HEK293 (cell line): Measurements from ENCODE around the gene PDK2.

Experiments used
- ATF2 ChIP-seq: fragments of 450-650 bp; formaldehyde crosslinking; IDR thresholded peaks from 2 replicates; pipeline ENCODE4 v1.5.1; 2016; ENCODE audit warnings: missing biosample characterization, missing genetic modification characterization, low read depth
- GLIS1 ChIP-seq: fragments of 450-650 bp; formaldehyde crosslinking; IDR thresholded peaks from 2 replicates; pipeline ENCODE4 v1.5.1; 2016; ENCODE audit warnings: missing biosample characterization, missing genetic modification characterization
- KLF7 ChIP-seq: fragments of 450-650 bp; formaldehyde crosslinking; IDR thresholded peaks from 2 replicates; pipeline ENCODE4 v1.5.1; 2016; ENCODE audit warnings: missing biosample characterization, missing genetic modification characterization, borderline replicate concordance
- PATZ1 ChIP-seq: fragments of 450-650 bp; formaldehyde crosslinking; IDR thresholded peaks from 2 replicates; pipeline ENCODE4 v1.5.1; 2016; ENCODE audit warnings: missing biosample characterization, missing genetic modification characterization
- REST ChIP-seq: fragments of 450-650 bp; formaldehyde crosslinking; IDR thresholded peaks from 2 replicates; pipeline ENCODE4 v1.5.1; 2016; ENCODE audit warnings: missing biosample characterization, missing genetic modification characterization
- SP3 ChIP-seq: fragments of 450-650 bp; formaldehyde crosslinking; IDR thresholded peaks from 2 replicates; pipeline ENCODE4 v1.5.1; 2016; ENCODE audit warnings: missing biosample characterization, missing genetic modification characterization
- SP7 ChIP-seq: fragments of 450-650 bp; formaldehyde crosslinking; IDR thresholded peaks from 2 replicates; pipeline ENCODE4 v1.5.1; 2016; ENCODE audit warnings: missing biosample characterization, missing genetic modification characterization
- ZBTB49 ChIP-seq: fragments of 450-650 bp; formaldehyde crosslinking; IDR thresholded peaks from 2 replicates; pipeline ENCODE4 v1.5.1; 2016; ENCODE audit warnings: missing biosample characterization, missing genetic modification characterization, low read depth
- ZBTB7A ChIP-seq: fragments of 450-650 bp; formaldehyde crosslinking; IDR thresholded peaks from 2 replicates; pipeline ENCODE4 v1.5.1; 2016; ENCODE audit warnings: low read depth, missing biosample characterization, missing genetic modification characterization
- ZFP37 ChIP-seq: fragments of 450-650 bp; formaldehyde crosslinking; IDR thresholded peaks from 2 replicates; pipeline ENCODE4 v1.5.1; 2016; ENCODE audit warnings: missing biosample characterization, missing genetic modification characterization
- ZNF169 ChIP-seq: fragments of 450-650 bp; formaldehyde crosslinking; IDR thresholded peaks from 2 replicates; pipeline ENCODE4 v1.5.1; 2016; ENCODE audit warnings: missing biosample characterization, missing genetic modification characterization
- ZNF18 ChIP-seq: fragments of 450-650 bp; formaldehyde crosslinking; IDR thresholded peaks from 2 replicates; pipeline ENCODE4 v1.5.1; 2016; ENCODE audit warnings: missing biosample characterization, missing genetic modification characterization
- ZNF248 ChIP-seq: fragments of 450-650 bp; formaldehyde crosslinking; IDR thresholded peaks from 2 replicates; pipeline ENCODE4 v1.5.1; 2017; ENCODE audit warnings: missing biosample characterization, missing genetic modification characterization
- ZNF274 ChIP-seq, 2 experiments: fragments of 200-500 bp in 1 of 2; fragments of 450-650 bp in 1 of 2; sonication (Bioruptor generic) in 1 of 2; formaldehyde crosslinking in 1 of 2; IDR thresholded peaks; 2 replicates each; pipeline versions ENCODE4 v1.5.1 to v1.6.1; 2014 to 2016; ENCODE audit warnings: borderline replicate concordance in 1 of 2, inconsistent platforms in 1 of 2, low read length in 1 of 2, missing biosample characterization in 1 of 2, missing genetic modification characterization in 1 of 2
- ZNF449 ChIP-seq: fragments of 450-650 bp; formaldehyde crosslinking; IDR thresholded peaks from 2 replicates; pipeline ENCODE4 v1.5.1; 2017; ENCODE audit warnings: missing biosample characterization, mild to moderate bottlenecking, missing genetic modification characterization, moderate library complexity
- ZNF560 ChIP-seq: fragments of 450-650 bp; formaldehyde crosslinking; IDR thresholded peaks from 2 replicates; pipeline ENCODE4 v1.5.1; 2017; ENCODE audit warnings: missing biosample characterization, missing genetic modification characterization, borderline replicate concordance
- ZNF600 ChIP-seq: fragments of 450-650 bp; formaldehyde crosslinking; IDR thresholded peaks from 2 replicates; pipeline ENCODE4 v1.5.1; 2016; ENCODE audit warnings: missing biosample characterization, missing genetic modification characterization
- ZNF639 ChIP-seq: fragments of 450-650 bp; formaldehyde crosslinking; IDR thresholded peaks from 2 replicates; pipeline ENCODE4 v1.5.1; 2016; ENCODE audit warnings: missing biosample characterization, missing genetic modification characterization
- ZNF660 ChIP-seq: fragments of 450-650 bp; IDR thresholded peaks from 2 replicates; pipeline ENCODE4 v1.5.1; 2018; ENCODE audit warnings: missing biosample characterization, mild to moderate bottlenecking, missing genetic modification characterization
- ZSCAN18 ChIP-seq: fragments of 450-650 bp; formaldehyde crosslinking; IDR thresholded peaks from 2 replicates; pipeline ENCODE4 v1.5.1; 2016; ENCODE audit warnings: missing biosample characterization, missing genetic modification characterization
- ZSCAN23 ChIP-seq: fragments of 450-650 bp; formaldehyde crosslinking; IDR thresholded peaks from 2 replicates; pipeline ENCODE4 v1.5.1; 2016; ENCODE audit warnings: missing biosample characterization, missing genetic modification characterization

The PDK2 gene

GRCh38 chr17:50139950-50140885, 45.1 kb downstream of the PDK2 start (continued):
- no peak for TF ChIP-seq REST (tag by site-specific recombination)
- TF ChIP-seq SP3 (tag by site-specific recombination): peak; percentile 69
- no peak for TF ChIP-seq ZNF560 (tag by site-specific recombination)
- TF ChIP-seq ZNF274 (IDR thresholded peaks at IDR 0.05; ENCODE audit: low read length): no peak
- TF ChIP-seq ZNF274 (tag by site-specific recombination; IDR thresholded peaks at IDR 0.05; ENCODE audit: borderline replicate concordance): no peak
- TF ChIP-seq ZNF248 (tag by site-specific recombination): no peak
- no peak; the same call in 1 of the 2 replicates for TF ChIP-seq ZNF660 (tag by site-specific recombination)
- peak; percentile 80 for TF ChIP-seq PATZ1 (tag by site-specific recombination)
- no peak for TF ChIP-seq ZBTB7A (tag by site-specific recombination)
- TF ChIP-seq SP7 (tag by site-specific recombination): peak; percentile 81
- TF ChIP-seq ZNF639 (tag by site-specific recombination): 0 out of 2 replicates have a peak, but pooled peaks have one; percentile 34
- TF ChIP-seq ATF2 (tag by site-specific recombination): 0 out of 2 replicates have a peak, but pooled peaks have one; percentile 3
- TF ChIP-seq ZSCAN23 (tag by site-specific recombination): no peak
- TF ChIP-seq ZFP37 (tag by site-specific recombination): no peak
- TF ChIP-seq ZNF600 (tag by site-specific recombination): peak; percentile 92
- TF ChIP-seq ZSCAN18 (tag by site-specific recombination): no peak
- no peak for TF ChIP-seq ZNF169 (tag by site-specific recombination)
- TF ChIP-seq GLIS1 (tag by site-specific recombination): peak; percentile 65
- no peak for TF ChIP-seq ZNF18 (tag by site-specific recombination)
- no peak for TF ChIP-seq KLF7
- TF ChIP-seq ZNF449 (tag by site-specific recombination): no peak
- no peak for TF ChIP-seq ZBTB49 (tag by site-specific recombination)
